ENCODE results near the gene PRM2.

The PRM2 gene

DNA sequence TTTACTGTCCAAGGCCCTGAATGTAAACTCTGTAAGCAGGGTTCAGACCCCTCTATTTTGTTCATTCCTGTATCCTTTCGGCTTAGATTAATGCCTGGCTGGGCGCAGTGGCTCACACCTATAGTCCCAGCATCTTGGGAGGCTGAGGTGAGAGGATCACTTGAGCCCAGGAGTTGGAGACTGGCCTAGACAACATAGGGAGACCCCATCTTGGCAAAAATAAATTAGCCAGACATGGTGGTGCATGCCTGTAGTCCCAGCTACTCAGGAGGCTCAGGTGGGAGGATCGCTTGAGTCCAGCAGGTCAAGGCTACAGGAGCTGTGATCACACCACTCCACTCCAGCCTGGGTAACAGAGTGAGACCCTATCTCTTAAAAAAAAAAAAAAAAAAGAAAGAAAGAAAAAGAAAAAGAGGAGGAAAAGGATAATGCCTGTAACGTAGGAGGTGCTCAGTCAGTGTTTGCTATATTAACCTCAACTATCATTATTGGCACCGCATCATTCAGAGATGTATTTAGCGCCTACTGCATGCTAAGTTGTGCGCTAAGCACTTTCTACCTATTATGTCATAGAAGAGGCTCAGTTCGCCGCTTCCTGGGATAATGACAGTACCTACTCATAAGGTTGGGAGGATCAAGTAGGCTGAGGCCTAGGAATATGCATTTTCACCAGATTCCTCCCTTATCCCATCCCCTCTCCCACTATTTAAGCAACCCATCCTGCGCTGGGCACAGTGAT lies 25.3 kb downstream of the PRM2 start:
- no peak for DNase-seq

DNA sequence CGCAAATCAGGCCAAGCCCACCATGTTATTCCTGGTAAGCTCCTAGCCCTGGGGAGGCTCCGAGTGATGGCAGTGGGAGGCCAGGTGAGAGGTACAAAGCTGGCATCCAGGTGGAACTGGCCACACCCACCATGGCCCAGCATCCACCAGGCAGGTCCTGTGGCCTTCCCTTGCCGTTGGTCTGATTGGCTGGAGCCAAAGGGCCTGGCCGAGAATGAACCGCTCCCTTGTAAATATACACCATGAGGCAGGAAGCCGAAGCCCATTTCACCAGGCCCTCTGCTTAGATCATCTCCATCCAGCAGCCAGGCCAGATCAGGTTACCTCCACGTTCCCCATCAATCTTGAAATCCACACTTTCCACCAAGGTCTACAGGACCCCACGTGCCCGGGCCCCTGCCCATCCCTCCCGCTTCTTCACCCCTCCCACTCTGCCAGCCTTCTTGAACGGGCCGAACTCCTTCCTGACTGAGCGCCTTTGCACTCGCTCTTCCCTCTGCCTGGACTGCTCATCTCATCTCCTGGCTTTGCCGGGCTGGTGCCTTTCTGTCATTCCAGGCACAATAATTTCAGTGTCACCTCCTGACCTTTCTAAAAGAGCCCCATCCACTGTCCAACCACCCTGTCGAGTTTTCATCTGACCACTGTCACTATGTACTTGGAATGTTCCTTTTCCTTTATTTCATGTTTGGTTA lies 26.0 kb downstream of the PRM2 start:
- no peak for DNase-seq

DNA sequence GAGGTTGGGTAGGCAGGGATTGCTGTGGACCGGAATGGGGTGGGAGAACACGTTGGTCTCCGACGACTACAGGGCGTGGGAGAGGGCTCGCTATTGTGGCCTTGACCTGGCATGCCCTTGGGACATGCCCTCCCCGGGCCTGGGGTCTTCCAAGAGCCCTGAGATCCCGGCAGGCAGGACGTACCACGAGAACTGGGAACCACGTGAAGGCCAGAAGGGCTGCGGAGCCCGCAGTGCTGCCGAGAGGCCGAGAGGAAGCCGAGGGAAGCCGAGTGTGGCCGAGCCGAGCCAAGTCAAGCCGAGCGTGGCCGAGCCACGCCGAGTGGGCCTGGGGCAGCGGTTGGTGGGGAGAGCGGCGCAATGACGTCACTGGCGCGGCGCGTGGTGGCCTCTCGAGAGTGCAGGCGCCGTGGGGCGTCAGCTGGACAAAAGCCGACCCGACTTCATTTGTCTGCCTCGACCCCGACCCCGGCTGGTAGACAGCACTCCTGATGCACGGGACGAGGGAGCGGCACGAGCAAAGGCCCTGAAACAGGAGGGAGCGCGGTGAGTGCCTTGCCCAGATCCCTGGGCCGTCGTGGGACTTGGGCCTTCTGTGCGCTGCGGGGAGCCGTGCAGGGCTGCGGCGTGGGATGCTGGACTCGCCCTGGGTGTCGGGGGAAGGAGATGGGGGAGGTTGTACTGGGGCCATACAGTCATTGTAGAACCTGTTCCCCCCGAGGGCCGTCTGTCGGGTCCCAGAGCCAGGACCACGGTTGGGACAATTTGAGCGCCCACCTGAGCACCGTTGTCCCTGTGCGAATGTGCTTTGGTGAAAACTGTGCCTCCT lies 26.8 kb downstream of the PRM2 start:
- no peak for DNase-seq

DNA sequence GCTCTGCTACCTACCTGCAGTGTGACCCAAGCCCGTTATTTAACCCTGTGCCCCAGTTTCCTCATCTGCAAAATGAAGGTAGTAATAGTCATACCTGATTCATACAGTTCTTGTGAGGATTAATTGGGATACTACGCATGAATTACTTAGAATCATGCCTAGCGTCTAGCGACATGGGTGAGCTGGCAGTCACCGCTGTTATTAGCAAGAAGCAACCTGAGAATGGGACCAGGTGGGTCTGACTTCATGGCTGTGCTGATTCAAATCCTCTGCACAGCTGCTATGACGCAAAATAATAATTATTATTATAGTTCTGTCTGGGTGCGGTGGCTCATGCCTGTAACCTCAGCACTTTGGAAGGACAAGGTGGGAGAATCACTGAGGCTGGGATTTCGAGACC lies 28.1 kb downstream of the PRM2 start:
- no peak for DNase-seq

DNA sequence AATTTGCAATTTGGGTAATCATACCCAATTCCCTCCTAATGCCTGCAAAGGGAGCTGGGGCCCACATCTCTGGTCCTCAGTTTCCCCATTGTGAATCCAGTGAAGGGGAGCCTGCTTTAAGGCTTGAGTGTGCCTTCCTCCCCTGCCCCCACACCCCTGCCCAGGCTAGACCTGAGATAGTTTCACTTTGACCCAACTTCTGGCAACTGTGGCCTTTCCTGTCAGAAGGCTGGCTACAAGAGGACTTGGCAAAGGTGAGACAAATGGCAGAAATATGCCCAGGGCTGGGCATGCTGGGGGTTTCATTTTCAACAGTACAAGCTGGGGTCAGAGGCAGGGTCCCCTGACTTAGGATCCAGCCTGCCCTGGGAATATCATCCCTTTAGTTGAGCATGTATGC lies 30.3 kb downstream of the PRM2 start:
- no peak for DNase-seq

DNA sequence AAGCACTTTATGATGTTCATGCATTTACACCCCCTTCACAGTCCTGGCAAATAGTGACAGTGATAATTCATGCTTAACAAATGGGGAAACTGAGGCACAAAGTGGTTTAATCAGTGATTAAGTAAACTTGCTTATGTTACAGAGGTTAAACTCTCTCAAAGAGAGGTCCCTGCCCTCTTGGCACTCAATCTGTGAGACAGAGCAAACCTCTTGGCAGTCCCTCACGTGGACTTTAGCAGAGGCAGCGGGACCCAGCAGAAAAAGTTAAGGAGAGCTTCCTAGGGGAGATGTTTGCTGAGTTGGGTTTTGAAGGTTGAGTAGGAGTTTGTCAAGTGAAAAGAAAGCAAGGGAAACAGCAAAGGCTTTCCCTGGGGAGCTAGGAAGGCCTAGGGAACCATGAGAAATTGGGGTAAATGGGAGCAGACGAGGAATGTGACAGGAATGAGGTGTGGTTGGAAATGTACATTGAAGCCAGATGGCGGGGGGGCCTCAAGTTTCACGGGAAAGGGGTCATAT lies 31.0 kb downstream of the PRM2 start:
- DNase-seq = no peak

DNA sequence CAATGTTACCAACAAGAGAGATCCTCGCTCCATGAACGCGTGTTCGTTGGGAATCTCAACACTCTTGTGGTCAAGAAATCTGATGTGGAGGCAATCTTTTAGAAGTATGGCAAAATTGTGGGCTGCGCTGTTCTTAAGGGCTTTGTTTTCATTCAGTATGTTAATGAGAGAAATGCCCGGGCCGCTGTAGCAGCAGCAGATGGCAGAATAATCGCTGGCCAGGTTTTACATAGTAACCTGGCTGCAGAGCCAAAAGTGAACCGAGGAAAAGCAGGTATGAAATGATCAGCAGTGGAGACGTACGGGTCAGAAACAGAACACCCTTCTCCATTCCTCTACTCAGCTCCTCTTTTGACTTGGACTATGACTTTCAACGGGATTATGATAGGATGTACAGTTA lies 33.6 kb downstream of the PRM2 start:
- no peak for DNase-seq

DNA sequence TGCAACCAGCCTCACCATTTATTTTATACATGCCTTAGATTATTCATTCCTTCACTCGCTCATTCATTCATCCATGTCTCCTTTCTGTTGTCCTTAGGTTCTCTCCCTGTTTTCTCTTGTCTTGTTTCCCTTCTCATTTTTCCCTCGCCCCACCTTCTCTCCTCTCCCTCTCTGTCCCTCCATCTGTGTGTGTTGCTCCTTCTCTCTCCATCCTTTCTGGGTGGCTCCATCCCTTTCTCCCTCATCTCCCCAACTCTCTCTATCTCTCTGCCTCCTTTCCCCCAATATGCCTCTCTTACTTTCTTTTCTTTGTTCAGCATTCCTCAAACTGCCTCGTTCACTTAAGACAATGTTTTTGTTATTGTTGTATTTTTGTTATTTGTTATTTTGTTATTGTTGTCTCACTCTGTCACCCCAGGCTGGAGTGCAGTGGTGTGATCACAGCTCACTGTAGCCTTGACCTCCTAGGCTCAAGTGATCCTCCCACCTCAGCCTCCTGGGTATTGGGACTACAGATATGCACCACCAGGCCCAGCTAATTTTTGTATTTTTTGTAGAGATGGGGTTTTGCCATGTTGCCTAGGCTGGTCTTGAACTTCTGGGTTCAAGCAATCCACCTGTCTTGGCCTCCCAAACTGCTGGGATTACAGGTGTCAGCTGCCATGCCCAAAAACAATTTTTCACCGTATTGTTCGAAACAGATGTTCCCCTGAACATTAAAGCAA lies 34.6 kb downstream of the PRM2 start:
- DNase-seq = no peak

DNA sequence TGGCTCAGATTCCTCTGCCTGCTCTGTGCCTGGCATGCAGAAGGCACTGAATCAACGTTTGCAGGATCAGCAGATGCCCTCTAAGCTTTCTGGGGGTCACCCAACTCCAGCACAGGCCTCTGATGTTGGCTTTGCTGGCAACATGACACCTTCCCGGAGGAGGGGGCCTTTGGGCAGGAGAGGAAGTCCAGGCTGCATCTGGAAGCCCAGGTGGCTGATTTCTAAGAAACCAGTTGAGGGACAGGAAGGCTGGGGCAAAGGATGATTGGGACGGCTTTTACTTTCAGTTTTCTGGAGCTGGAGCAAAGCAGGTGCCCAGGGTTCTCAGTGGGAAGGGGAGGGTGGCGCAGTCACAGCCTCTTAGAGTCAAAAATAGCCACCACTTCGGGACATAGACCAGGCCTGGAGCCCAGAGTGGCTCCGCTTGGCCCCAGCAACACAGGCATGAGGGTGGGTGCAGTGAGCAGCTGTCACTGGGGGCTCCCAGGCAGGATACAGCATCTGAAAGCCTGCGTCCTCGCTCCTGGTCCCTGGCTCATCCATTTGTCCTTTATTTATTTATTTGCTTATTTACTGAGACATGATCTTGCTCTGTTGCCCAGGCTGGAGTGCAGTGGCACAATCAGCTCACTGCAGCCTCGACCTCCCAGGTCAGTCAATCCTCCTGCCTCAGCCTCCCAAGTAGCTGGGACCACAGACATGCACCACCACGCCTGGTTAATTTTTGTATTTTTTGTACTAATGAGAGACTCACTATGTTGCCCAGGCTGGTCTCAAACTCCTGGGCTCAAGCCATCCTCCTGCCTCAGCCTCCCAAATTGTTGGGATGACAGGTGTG lies 35.4 kb downstream of the PRM2 start:
- DNase-seq = no peak

DNA sequence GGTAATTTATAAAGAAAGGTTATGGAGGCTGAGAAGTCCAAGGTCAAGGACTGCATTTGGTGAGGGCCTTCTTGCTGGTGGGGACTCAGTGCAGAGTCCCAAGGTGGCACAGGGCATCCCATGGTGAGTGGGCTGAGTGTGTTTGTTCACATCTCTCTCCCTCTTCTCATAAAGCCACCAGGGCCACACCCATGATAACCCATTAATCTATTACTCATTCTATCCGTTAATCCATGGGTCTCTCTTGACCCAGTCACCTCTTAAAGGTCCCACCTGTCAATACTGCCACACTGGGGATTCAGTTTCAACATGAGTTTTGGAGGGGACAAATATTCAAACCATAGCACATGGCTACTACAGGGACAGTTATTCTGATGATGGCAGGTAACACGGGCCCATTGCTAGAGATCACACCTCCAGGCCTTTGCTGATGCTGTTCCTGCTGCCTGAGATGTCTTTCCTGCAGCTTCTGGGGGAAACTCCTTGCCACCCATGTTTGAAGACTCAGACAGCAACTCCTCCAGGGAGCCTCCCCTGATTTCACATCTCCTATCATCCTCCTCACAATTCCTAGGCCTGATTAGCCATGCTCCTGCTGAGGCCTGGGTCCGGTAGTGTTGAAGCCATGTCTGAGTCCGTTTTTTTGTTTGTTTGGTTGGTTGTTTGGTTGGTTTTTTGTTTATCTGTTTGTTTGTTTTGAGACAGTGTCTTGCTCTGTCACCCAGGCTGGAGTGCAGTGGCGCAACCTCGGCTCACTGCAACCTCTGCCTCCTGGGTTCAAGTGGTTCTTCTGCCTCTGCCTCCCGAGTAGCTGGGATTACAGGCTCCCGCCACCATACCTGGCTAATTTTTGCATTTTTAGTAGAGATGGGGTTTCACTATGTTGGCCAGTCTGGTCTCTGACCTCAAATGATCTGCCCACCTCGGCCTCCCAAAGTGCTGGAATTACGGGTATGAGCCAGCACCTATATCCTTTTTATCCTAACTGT lies 36.3 kb downstream of the PRM2 start:
- no peak for DNase-seq

DNA sequence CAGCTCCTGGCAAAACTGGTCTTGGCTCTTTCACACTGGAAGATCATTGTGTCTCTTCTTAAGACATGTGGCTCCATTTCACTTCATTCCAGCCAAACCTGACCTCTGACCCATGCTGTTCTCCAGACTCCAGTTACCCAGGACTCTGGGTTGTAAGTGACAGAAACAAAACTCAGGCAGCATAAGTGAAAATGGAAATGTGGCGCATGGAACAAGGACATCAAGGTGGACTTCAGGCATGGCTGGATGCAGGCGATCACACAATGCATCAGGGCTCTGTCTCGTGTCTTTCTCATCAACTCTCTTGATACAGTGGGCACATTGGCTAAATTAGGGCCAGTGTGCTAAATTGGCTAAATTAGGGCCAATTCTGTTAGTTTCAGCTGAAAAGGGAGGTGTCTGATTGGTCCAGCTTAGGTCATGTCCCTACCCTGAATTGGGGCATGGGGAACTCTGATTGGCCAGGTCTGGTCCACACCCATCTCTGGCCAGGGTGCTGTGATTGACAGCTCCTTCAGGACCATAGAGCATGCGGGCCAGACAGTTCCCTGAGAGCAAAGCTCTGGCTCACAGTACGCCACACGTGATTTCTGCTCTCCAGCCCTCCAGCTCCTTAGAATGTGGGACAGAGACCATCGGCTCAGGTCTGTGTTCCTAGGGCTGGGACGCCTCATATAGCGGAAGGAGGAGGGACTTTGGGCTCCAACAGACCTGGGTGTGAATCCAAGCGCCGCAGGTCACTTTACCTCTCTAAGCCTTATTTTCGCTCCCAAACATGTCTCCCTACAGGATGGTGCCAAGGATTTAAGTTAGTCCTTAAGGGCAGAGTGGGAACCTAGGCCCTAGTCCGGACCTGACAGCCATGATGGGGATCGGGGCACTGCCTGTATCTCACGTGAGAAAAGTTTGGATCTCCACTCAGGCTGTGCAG lies 37.7 kb downstream of the PRM2 start:
- no peak for DNase-seq

DNA sequence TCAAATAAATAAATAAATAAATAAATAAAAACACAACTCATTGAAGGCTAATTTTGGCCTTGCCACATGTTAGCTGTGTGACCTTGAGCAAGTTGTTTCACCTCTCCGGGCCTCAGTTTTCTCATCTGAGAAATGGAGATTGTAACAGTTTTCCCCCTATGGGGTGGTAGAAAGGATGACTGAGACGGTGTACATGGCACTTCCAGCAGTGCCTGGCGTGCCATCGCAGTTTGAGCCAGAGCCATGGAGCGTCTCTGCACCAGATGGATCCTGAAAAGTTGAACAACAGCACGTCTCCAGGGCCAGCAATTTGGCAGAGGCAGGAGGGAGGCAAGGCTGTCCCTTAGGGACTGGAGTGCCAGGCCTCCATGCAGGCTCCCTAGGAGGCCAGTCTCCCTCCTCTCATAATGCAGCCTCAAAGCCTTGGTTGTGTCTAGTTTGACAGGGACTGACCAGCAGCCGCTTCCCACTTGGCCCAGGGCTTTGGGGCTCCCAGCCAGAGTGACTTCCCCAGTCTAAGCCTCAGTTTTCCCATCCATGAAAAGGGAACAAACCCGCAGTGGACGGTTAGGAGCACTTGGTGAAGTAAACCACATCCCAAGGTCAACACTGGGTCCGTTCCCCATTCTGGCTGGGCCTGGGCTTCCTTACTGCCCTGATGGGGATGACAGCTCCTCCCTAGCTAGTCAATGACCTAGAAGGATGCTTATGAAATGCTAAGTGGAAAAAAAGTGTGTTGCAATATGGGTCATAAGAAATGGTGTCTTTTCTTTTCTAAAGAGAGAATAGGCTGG lies 39.6 kb downstream of the PRM2 start:
- DNase-seq = no peak

DNA sequence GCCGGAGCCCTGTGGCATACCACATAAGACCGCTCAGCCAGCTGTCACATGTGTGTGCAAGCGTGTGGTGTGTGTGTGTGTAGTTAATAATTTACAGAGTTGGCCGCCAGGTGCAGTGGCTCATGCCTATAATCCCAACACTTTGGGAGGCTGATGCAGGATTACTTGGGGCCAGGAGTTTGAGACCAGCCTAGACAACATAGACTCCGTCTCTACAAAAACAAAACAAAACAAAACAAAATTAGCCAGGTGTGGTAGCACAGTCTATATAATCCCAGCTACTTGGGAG lies 40.6 kb downstream of the PRM2 start:
- no peak for DNase-seq

DNA sequence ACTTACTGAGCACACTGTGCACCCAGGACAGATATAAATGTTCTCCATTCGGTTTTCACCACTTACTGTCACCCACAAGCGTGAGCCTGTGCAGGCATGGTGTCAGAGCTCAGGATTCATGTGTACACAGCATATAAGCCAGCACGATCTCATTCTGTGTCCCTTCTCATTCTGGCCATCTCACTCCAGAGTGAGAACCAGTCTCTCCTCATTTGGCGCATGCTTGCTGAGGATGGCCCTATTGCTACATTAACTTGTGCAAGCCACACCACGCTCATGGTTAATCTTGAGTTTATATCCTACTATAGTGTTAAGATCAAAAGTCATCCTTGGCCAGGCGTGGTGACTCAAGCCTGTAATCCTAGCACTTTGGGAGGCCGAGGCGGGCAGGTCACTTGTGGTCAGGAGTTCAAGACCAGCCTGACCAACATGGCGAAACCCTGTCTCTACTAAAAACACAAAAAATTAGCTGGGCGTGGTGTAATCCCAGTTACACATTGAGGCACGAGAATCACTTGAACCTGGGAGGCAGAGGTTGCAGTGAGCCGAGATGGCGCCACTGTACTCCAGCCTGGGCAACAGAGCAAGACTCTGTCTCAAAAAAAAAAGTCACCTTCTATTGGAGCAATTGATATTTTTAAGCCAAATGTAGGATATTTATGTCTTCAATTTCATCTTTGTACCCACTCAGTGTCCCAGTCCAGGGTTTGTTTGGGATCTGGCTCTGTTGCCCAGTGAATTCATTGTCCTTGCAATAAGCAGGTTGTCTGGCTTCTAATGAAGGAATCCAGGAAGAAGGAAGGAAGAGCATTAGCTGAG lies 41.2 kb downstream of the PRM2 start:
- DNase-seq = no peak

DNA sequence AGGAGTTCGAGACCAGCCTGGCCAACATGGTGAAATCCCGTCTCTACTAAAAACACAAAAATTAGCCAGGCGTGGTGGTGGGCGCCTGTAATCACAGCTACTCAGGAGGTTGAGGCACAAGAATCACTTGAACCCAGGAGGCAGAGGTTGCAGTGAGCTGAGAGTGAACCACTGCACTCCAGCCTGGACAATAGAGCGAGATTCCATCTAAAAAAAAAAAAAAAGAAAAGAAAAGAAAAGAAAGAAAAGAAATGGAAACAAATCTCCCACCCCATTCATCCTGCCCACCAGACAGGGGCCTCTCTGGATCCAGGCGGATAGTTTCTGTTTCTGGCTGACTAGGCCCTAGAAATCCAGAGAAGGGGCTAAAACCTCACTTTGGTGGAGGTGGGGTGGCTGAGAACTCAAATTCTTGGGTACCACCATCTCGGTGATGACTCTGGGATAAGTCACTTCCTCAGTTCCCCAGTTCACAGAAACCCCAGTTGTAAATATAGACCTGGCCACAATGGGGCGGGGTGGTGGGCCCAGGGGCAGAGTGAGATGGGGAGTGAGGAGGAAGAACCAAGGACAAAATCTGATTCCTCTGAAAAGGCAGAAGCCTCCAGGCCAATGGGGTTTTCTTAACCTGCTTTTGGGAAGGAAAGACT lies 42.4 kb downstream of the PRM2 start:
- no peak for DNase-seq

All from amygdala (tissue), 56 donors.